ENCODE measurements around the gene LRFN3.
"Not testable (repeated sequence)": the region's sequence is repeated elsewhere in the genome, so short reads cannot be mapped to it uniquely, and the experiment has no call there.

The LRFN3 gene

DNA sequence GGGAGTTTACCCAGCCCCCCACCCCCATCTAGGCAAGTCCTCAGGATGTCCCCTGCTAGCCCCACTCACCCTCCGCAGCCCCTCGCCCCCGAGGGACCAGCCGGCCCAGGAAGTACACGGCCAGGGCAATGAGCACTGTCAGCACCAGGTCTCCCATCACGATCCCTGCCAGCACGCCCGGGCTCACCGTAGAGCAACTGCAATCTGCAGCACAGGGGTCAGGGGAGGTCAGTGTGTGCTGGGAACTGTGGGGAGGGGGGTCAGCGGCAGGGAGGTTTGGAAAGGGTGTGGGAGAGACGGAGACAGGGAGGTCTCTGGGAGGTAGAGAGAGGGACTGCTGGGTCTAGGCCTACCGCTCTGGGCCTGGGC, 28.8 kb upstream of the LRFN3 start:
- no peaks in the 10 kb centered on the region for H3K4me1 ChIP-seq (ENCODE audit: control insufficient read depth, insufficient read depth, low read length)
- no peak overlapping the region for H3K4me3 ChIP-seq (ENCODE audit: insufficient read depth, low read depth, low read length)
- H3K36me3 ChIP-seq (ENCODE audit: control insufficient read depth, insufficient read depth, low read length) = no peaks in the 10 kb centered on the region
- H3K9me3 ChIP-seq (ENCODE audit: control insufficient read depth, low read length) = no peaks in the 10 kb centered on the region
- peaks cover 6% of the 10 kb centered on the region for H3K27me3 ChIP-seq (ENCODE audit: control insufficient read depth, insufficient read depth, low read length, poor library complexity, severe bottlenecking)
- WGBS, 2 experiments = 53 to 65% methylated on average over 12 of the region's 12 CpGs
- no peak overlapping the region for H3K27ac ChIP-seq (ENCODE audit: insufficient read depth, low read depth, low read length, poor library complexity, severe bottlenecking)

- H3K36me3 ChIP-seq (ENCODE audit: control insufficient read depth, insufficient read depth, low read length) = no peaks in the 10 kb centered on the region
- no peaks in the 10 kb centered on the region for H3K4me1 ChIP-seq (ENCODE audit: control insufficient read depth, insufficient read depth, low read length)
- H3K27me3 ChIP-seq (ENCODE audit: control insufficient read depth, insufficient read depth, low read length, poor library complexity, severe bottlenecking) = no peaks in the 10 kb centered on the region
- no peak within 1 kb of the TSS for H3K4me3 ChIP-seq (ENCODE audit: insufficient read depth, low read depth, low read length)
- no peak within 1 kb of the TSS for H3K27ac ChIP-seq (ENCODE audit: insufficient read depth, low read depth, low read length, poor library complexity, severe bottlenecking)
- H3K9me3 ChIP-seq (ENCODE audit: control insufficient read depth, low read length) = no peaks in the 10 kb centered on the region
- 86 to 87% methylated on average over 9 of the region's 9 CpGs for WGBS, 2 experiments
These were observed 28.1 kb upstream of the LRFN3 start, which contains the start of gene TYROBP for GRCh38 chr19:35908010-35908441. Gene TYROBP, minus strand, starts transcription at chr19:35908295. Its CDS starts 67 bp downstream, at chr19:35908228.

- H3K9me3 ChIP-seq (ENCODE audit: control insufficient read depth, low read length) = no peaks in the 10 kb centered on the region
- H3K27me3 ChIP-seq (ENCODE audit: control insufficient read depth, insufficient read depth, low read length, poor library complexity, severe bottlenecking) = no peaks in the 10 kb centered on the region
- H3K27ac ChIP-seq (ENCODE audit: insufficient read depth, low read depth, low read length, poor library complexity, severe bottlenecking) = no peak overlapping the region
- H3K4me3 ChIP-seq (ENCODE audit: insufficient read depth, low read depth, low read length) = no peak overlapping the region
- 82 to 83% methylated on average over 9 to 10 of the region's 10 CpGs for WGBS, 2 experiments
- H3K4me1 ChIP-seq (ENCODE audit: control insufficient read depth, insufficient read depth, low read length) = no peaks in the 10 kb centered on the region
- no peaks in the 10 kb centered on the region for H3K36me3 ChIP-seq (ENCODE audit: control insufficient read depth, insufficient read depth, low read length)
These were observed 27.0 kb upstream of the LRFN3 start for GRCh38 chr19:35908973-35909683.

- no peak overlapping the region for H3K27ac ChIP-seq (ENCODE audit: insufficient read depth, low read depth, low read length, poor library complexity, severe bottlenecking)
- no peak overlapping the region for H3K4me3 ChIP-seq (ENCODE audit: insufficient read depth, low read depth, low read length)
- H3K4me1 ChIP-seq (ENCODE audit: control insufficient read depth, insufficient read depth, low read length) = no peaks in the 10 kb centered on the region
- H3K27me3 ChIP-seq (ENCODE audit: control insufficient read depth, insufficient read depth, low read length, poor library complexity, severe bottlenecking) = no peaks in the 10 kb centered on the region
- no peaks in the 10 kb centered on the region for H3K36me3 ChIP-seq (ENCODE audit: control insufficient read depth, insufficient read depth, low read length)
- no peaks in the 10 kb centered on the region for H3K9me3 ChIP-seq (ENCODE audit: control insufficient read depth, low read length)
- WGBS, 2 experiments = 83 to 87% methylated on average over 6 of the region's 6 CpGs
These were observed 26.5 kb upstream of the LRFN3 start for GRCh38 chr19:35909684-35910035.

- H3K27ac ChIP-seq (ENCODE audit: insufficient read depth, low read depth, low read length, poor library complexity, severe bottlenecking); H3K36me3 ChIP-seq (ENCODE audit: control insufficient read depth, insufficient read depth, low read length); H3K27me3 ChIP-seq (ENCODE audit: control insufficient read depth, insufficient read depth, low read length, poor library complexity, severe bottlenecking); H3K4me1 ChIP-seq (ENCODE audit: control insufficient read depth, insufficient read depth, low read length); H3K9me3 ChIP-seq (ENCODE audit: control insufficient read depth, low read length); H3K4me3 ChIP-seq (ENCODE audit: insufficient read depth, low read depth, low read length): not testable (repeated sequence)
- WGBS, 2 experiments = 93 to 95% methylated on average over 12 to 13 of the region's 14 CpGs
These were observed 25.8 kb upstream of the LRFN3 start for GRCh38 chr19:35910355-35910754.

DNA sequence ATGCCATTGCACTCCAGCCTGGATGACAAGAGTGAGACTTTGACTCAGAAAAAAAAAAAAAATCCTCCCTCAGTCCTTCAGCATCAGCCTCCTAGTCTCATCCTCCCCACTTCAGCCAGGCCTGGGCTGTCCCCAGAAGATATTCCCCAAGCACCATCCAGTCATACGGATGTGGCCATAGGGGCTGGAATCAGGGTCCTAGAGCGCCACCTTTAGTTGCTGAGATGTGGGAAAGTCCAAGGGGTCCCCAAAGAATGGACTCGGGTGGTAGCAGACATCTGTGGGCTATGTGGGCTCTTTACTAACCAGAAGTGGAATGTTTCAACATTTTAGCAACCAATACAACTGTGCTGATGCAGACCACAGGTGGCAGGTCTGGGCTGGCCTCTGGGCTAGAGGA, 25.0 kb upstream of the LRFN3 start:
- no peak overlapping the region for H3K4me3 ChIP-seq (ENCODE audit: insufficient read depth, low read depth, low read length)
- no peak overlapping the region for H3K27ac ChIP-seq (ENCODE audit: insufficient read depth, low read depth, low read length, poor library complexity, severe bottlenecking)
- no peaks in the 10 kb centered on the region for H3K27me3 ChIP-seq (ENCODE audit: control insufficient read depth, insufficient read depth, low read length, poor library complexity, severe bottlenecking)
- no peaks in the 10 kb centered on the region for H3K4me1 ChIP-seq (ENCODE audit: control insufficient read depth, insufficient read depth, low read length)
- no peaks in the 10 kb centered on the region for H3K36me3 ChIP-seq (ENCODE audit: control insufficient read depth, insufficient read depth, low read length)
- H3K9me3 ChIP-seq (ENCODE audit: control insufficient read depth, low read length) = no peaks in the 10 kb centered on the region
- 57 to 65% methylated on average over 3 of the region's 3 CpGs for WGBS, 2 experiments

DNA sequence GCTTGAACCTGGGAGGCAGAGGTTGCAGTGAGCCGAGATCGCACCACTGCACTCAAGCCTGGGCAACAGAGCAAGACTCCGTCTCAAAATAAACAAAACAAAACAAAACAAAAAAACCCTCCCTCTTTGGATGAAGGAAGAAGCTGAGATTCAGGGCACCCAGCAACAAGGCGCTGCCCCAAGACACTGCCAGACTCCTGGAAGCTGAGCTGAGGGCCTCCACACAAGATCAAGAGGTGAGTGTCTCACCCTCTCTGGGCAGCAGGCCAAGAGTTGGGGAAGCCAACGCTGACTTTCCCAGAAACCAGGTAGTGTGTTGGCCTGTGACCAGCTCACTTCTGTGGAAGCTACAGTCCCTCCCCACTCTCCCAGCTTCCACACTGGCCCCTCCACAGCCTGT, 24.4 kb upstream of the LRFN3 start:
- H3K4me3 ChIP-seq (ENCODE audit: insufficient read depth, low read depth, low read length) = no peak overlapping the region
- H3K9me3 ChIP-seq (ENCODE audit: control insufficient read depth, low read length) = no peaks in the 10 kb centered on the region
- no peaks in the 10 kb centered on the region for H3K27me3 ChIP-seq (ENCODE audit: control insufficient read depth, insufficient read depth, low read length, poor library complexity, severe bottlenecking)
- H3K27ac ChIP-seq (ENCODE audit: insufficient read depth, low read depth, low read length, poor library complexity, severe bottlenecking) = no peak overlapping the region
- 87 to 89% methylated on average over 5 of the region's 5 CpGs for WGBS, 2 experiments
- no peaks in the 10 kb centered on the region for H3K4me1 ChIP-seq (ENCODE audit: control insufficient read depth, insufficient read depth, low read length)
- H3K36me3 ChIP-seq (ENCODE audit: control insufficient read depth, insufficient read depth, low read length) = no peaks in the 10 kb centered on the region

DNA sequence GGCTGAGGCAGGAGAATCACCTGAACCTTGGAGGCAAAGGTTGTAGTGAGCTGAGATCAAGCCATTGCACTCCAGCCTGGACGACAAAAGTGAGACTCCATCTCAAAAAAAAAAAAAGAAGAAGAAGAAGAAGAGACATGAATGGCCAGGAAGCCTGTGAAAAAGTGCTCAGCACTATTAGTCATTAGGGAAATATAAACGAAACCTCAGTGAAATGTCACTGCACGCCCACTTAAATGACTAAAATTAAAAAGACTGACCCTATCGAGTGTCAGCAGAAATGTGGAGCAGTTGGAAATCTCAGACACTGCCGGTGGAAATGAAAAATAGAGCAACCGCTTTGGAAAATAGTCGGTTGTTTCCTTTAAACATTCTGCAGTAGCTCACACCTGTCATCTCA, 22.6 kb upstream of the LRFN3 start:
- H3K4me3 ChIP-seq (ENCODE audit: insufficient read depth, low read depth, low read length) = no peak overlapping the region
- no peaks in the 10 kb centered on the region for H3K4me1 ChIP-seq (ENCODE audit: control insufficient read depth, insufficient read depth, low read length)
- H3K27me3 ChIP-seq (ENCODE audit: control insufficient read depth, insufficient read depth, low read length, poor library complexity, severe bottlenecking) = no peaks in the 10 kb centered on the region
- H3K36me3 ChIP-seq (ENCODE audit: control insufficient read depth, insufficient read depth, low read length) = no peaks in the 10 kb centered on the region
- whole genome bisulfite sequencing, 2 experiments = 90 to 91% methylated on average over 7 of the region's 7 CpGs
- H3K27ac ChIP-seq (ENCODE audit: insufficient read depth, low read depth, low read length, poor library complexity, severe bottlenecking) = no peak overlapping the region
- H3K9me3 ChIP-seq (ENCODE audit: control insufficient read depth, low read length) = no peaks in the 10 kb centered on the region

GRCh38 chr19:35915443-35915842, 20.7 kb upstream of the LRFN3 start:
- Histone ChIP-seq H3K4me1 (ENCODE audit: control insufficient read depth, insufficient read depth, low read length) (no peaks in the 10 kb centered on the region), H3K4me3 (ENCODE audit: insufficient read depth, low read depth, low read length) (no peak overlapping the region), H3K27me3 (ENCODE audit: control insufficient read depth, insufficient read depth, low read length, poor library complexity, severe bottlenecking) (no peaks in the 10 kb centered on the region), H3K9me3 (ENCODE audit: control insufficient read depth, low read length) (no peaks in the 10 kb centered on the region), H3K27ac (ENCODE audit: insufficient read depth, low read depth, low read length, poor library complexity, severe bottlenecking) (no peak overlapping the region), H3K36me3 (ENCODE audit: control insufficient read depth, insufficient read depth, low read length) (no peaks in the 10 kb centered on the region)
- WGBS, 2 experiments = 83 to 95% methylated on average over 2 to 3 of the region's 3 CpGs

DNA sequence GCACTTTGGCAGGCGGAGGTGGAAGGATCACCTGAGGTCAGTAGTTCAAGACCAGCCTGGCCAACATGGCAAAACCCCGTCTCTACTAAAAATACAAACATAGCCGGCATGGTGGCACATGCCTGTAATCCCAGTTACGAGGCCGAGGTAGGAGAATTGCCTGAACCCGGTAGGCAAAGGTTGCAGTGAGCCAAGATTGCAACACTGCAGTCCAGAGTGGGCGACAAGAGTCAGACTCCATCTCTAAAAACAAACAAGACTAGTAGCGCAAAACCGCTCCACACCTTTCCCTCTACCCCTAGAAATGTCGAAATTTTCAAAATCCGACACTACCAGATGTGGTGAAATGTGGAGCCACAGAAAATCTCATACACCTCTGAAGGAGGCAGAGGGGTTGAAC, 16.9 kb upstream of the LRFN3 start:
- Histone ChIP-seq H3K4me3 (ENCODE audit: insufficient read depth, low read depth, low read length) (no peak overlapping the region), H3K4me1 (ENCODE audit: control insufficient read depth, insufficient read depth, low read length) (no peaks in the 10 kb centered on the region), H3K36me3 (ENCODE audit: control insufficient read depth, insufficient read depth, low read length) (no peaks in the 10 kb centered on the region), H3K27ac (ENCODE audit: insufficient read depth, low read depth, low read length, poor library complexity, severe bottlenecking) (no peak overlapping the region), H3K9me3 (ENCODE audit: control insufficient read depth, low read length) (no peaks in the 10 kb centered on the region), H3K27me3 (ENCODE audit: control insufficient read depth, insufficient read depth, low read length, poor library complexity, severe bottlenecking) (no peaks in the 10 kb centered on the region)
- WGBS, 2 experiments = 92 to 93% methylated on average over 11 of the region's 11 CpGs

GRCh38 chr19:35921012-35921411, 15.2 kb upstream of the LRFN3 start:
- Histone ChIP-seq H3K4me1 (ENCODE audit: control insufficient read depth, insufficient read depth, low read length) (no peaks in the 10 kb centered on the region), H3K9me3 (ENCODE audit: control insufficient read depth, low read length) (no peaks in the 10 kb centered on the region), H3K27ac (ENCODE audit: insufficient read depth, low read depth, low read length, poor library complexity, severe bottlenecking) (no peak overlapping the region), H3K36me3 (ENCODE audit: control insufficient read depth, insufficient read depth, low read length) (no peaks in the 10 kb centered on the region), H3K27me3 (ENCODE audit: control insufficient read depth, insufficient read depth, low read length, poor library complexity, severe bottlenecking) (no peaks in the 10 kb centered on the region), H3K4me3 (ENCODE audit: insufficient read depth, low read depth, low read length) (no peak overlapping the region)
- WGBS, 2 experiments = 90 to 94% methylated on average over 6 of the region's 6 CpGs
